B cell (primary cell): ENCODE measurements around the gene C10orf105.
A peak's percentile ranks its signal among the peaks of the same experiment; 100 is the strongest.

ENCODE experiments used
- CTCF ChIP-seq: fragments of 200-600 bp; IDR thresholded peaks from one replicate; pipeline ENCODE4 v1.8.0; 2022; ENCODE audit warnings: antibody characterized with exemption, mild to moderate bottlenecking
- EZH2 ChIP-seq: IDR thresholded peaks from 2 replicates; pipeline ENCODE4 v1.6.1; 2012; ENCODE audit warnings: borderline replicate concordance, low read depth, mild to moderate bottlenecking, moderate library complexity, low read length; ENCODE audit not compliant: insufficient read depth, poor library complexity, severe bottlenecking

- peak; percentile 35 for TF ChIP-seq CTCF
- TF ChIP-seq EZH2, result no peak
Measured at GRCh38 chr10:71725998-71726579, 6.5 kb upstream of the C10orf105 start.
